HG02763 (cell line): ENCODE data around the gene SLC35E1.

Experiments
- ATAC-seq: cut with Tn5 transposase; IDR thresholded peaks from one replicate; pipeline ENCODE4 v1.9.1; 2021; ENCODE audit warnings: mild to moderate bottlenecking, moderate library complexity; ENCODE audit not compliant: unreplicated experiment

The SLC35E1 gene

DNA sequence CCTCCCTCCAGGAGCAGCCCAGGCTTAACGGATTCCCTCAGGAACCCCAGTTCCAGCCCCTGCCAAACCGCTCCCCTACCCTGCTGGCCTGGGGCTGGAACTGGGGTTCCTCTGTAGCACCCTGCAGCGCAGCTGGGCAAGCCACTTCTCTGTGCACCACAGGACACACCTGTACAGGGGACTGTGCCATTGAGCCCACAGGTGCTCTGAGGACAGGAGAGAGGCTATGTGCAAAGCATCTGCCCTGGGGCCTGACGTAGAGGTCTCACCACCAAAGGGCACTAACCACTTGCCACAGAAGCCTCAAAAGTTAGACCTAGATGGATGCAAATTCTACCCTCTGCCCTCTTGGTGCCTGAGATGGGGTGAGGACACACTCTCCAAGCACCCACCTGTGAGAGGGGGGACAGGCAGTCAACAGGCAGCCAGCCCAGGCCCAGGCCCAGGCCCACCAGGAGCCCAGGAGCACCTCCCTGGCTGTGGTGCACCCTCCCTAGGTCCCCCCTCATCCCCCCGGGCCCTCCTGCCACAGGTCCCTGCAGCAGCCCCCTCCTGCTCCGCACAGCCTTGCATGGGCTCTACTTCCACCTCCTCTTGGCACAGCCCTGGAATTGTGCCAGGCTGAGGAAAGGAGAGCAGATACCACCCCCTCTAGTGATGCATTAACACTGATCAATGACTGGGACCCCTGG lies 27.6 kb upstream of the SLC35E1 start:
- no peak for ATAC-seq

DNA sequence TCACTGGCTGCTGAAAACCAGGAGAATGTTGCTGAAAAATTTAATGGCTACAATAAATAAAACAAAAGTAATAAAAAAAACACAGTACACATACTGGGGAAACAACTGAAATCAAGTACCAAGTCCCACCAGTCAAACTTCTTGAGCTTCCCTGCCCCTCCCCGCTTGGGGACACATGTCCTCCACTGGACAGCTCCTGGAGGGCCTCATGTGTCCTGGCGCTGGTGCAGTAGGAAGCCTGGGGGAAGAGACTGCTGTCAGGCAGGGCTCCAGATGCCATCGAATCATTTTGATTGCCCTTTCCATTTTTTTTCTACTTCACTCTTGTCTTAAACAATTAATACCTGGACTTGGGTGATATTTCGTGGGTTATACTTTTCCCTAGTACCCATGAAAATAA lies 26.6 kb upstream of the SLC35E1 start:
- ATAC-seq, result no peak

DNA sequence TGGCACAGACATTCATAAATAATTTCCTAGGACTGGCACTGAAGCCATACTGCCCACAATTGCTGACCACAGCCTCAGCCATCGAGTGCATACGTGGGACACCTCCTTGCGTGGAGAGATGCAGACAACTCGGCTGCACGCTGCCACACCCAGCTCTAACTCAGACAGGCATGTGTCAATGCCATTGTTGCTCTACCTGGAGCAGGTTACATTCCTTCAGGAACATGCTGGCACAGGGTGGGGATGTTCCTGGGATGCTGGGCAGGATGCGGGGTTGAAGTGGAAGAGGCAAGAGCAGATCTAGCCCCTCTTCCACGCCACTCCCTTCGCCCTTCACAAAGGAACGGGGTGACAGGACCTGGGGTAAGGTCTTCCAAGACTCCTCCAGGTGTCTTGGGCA lies 24.2 kb upstream of the SLC35E1 start:
- ATAC-seq, result no peak

DNA sequence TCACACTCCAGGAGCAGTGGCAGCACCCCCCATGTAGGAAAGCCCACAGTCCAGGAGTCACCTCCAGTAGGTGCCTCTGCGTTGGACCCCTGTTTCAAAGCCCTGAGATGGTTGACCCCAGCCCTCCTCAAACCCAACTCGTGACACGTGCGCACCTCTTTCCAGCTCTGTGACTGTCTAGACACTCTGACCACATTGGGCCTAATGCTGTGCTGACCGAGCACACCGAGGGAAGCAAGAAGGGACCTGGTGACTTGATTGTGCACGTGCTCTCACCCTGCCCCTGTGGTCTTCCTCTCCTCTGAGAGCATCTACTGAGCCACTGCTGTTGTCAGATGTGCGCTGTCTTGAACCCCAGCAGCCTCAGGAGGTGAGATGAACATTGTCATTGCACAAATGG lies 22.9 kb upstream of the SLC35E1 start:
- ATAC-seq, result no peak

DNA sequence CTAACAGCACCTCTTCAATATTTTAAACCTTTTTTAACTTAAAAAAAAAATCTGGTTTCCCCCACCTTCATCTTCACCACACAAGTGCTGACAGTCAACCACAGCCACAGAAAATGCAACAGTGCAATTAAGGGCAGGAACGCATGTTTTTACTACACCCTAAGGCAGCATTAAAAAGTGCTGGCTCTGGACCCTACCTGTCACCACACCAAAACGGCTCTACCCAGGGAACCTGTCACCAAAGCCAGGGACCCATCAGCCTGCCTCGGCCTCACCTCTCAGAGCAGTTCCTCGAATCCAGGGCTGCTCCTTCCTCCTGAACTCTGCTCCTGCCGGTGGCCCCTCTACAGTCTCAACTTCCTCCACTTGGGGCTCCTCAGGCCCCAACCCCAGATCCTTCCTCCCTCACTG lies 22.5 kb upstream of the SLC35E1 start:
- ATAC-seq, result no peak

DNA sequence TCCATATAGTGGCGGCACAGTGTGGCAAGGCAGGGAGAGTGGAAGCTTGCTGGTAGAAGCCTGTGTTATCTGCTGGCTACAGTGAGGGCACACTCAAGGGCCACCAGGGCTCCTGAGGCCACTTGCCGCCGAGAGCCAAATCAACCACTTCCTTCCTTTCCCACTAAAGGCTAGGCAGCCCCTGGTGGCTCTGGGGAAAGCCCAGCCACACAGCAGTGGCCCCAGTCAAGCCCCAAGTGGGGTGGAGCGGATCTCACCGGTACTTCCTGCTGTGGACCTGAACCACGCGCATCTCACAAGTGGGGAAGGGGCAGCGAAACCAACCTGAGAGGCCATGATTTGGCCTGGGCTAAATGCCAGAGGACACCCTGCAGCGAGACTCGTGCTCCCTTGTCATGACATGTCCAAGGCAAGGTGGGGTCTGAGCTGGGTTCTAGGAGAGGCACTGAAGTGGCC lies 21.9 kb upstream of the SLC35E1 start:
- ATAC-seq, result no peak

DNA sequence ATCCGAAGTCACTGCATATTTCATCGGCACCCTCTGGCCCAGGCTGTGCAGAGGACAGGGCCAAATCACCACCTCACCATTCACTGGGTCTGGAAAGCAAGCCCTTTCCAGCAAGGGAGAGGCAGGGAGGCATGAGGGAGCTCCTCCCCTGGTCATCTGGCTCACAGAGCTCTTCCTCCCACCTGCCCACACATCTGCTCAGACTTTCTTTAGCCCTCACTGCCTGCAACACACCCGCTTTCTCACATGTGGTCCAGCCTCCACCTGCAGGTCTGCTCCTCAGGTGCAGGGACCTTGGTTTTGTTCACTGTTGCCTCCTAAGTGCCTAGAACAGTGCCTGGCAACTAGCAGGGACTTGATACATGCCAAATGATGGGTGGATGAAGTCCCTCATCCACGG lies 21.0 kb upstream of the SLC35E1 start:
- no peak for ATAC-seq

DNA sequence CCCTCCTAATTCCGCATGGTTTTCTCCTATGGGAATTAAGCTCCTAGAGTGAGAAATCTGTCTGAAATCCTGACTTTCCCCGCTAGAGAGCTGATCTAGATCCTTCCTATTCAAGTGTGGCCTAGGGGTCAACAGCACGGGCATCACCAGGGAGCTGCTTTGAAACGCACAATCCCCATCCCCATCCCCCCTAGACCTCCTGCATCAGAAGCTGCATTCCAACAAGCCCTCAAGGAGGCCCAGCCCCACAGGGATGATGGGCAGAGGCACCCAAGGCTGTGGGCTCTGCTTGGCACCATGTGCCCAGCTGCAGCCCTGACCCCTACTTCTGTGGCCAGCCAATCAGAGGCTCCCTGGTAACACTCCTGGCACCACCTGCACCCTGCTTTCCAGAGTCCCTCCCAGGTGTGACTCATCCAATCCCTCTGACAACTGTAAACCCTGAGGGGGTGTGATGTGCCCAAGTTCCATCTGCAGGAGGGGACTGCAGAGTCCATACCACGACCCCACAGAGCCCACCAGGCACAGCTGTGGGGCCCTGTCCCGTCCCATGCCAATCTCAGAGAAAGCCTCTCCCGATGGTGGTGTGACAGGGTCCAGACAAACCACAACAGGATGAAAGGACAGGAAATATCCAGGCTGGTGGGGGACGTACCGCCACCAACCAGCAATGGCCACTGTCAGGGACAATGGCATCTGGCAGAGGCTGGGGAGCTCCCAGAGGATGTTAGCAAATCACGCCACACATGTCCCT lies 19.8 kb upstream of the SLC35E1 start:
- ATAC-seq, result no peak

DNA sequence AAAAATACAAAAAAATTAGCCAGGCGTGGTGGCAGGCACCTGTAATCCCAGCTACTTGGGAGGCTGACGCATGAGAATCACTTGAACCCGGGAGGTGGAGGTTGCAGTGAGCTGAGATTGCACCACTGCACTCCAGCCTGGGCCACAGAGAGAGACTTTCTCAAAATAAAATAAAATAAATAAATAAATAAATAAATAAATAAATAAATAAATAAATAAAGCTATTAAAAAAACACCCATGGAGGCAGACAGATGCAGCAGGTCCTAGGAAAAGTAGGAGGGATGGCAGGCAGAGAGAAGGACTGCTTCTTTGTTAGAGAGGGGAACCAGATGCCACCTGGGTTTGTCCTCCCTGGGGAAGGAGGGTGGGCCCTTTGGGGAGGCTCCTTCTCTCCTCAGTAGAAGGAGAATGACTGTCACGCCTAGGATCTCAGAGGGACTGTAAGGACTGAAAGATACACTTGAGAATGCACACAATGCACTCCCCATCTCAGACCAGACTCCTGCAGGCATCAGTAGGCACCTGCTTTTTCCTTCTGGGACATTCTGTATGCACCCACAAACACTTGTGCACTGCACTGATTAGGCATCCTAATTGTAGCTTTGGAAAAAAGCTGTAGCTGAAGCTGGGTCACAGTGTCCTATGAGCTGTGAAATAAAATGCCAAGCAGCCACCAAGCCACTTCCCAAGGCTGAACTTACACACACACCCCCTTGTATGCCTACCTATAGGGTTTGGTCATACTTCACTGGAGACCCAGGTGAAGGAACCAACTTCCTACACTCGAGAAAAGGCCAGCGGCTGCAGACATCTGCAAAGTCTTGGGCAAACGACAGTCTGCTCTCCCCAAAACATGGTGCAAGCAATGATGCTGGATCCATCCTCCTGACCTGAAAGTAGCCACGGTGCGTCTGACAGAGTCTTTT lies 18.9 kb upstream of the SLC35E1 start:
- no peak for ATAC-seq

DNA sequence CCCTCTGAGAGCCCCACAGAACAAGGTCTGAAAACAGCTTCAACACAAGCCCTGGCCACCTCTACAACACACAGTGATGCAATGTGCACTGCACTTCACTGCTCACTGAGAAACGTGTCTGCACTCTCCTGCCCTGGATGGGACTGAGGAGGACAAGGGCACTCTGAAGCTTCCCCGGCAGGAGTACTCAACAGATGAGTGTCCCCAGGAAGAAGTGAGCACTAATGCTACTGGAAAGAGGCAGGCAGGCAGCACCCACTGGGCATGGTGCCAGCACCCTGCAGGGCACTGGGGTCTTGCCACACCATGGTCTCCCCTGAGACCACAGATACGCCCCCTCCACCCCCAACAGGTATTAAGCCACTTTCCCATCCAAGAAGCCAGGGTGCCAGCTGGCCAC lies 17.7 kb upstream of the SLC35E1 start:
- ATAC-seq, result no peak

DNA sequence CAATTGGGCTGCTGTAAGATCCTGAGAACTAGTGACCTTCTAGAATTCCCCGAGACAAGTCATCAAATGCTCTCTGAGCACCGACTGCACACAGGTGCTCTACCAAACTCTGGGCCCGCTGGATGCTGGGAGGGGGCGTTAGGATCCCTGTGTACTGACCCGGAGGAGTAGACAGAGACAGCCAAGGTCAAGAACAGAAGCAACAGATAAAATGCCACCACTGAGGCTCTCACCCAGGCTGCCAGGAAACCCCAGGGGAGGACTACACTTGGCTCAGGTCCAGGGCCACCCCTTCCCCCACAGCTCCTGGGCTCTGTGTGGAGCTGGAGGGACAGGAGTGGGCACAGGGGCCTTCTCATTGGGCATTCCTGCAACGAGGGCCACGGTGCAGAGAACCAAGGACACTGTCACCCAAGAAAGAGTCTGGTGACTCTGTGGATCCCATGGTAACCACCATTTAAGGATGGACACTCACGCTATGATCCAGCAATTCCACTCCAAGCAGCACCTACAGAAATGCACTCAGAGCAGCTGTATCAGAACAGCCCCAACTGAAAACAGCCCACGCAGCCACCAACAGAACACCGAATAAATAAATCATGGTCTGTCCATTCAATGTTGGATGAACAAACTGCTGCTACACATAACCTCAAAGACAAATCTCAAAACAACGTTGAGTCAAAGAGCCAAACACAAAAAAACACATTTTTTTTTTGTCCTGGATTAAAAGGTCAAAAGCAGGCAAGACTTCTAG lies 16.8 kb upstream of the SLC35E1 start:
- ATAC-seq, result peak; percentile 2

DNA sequence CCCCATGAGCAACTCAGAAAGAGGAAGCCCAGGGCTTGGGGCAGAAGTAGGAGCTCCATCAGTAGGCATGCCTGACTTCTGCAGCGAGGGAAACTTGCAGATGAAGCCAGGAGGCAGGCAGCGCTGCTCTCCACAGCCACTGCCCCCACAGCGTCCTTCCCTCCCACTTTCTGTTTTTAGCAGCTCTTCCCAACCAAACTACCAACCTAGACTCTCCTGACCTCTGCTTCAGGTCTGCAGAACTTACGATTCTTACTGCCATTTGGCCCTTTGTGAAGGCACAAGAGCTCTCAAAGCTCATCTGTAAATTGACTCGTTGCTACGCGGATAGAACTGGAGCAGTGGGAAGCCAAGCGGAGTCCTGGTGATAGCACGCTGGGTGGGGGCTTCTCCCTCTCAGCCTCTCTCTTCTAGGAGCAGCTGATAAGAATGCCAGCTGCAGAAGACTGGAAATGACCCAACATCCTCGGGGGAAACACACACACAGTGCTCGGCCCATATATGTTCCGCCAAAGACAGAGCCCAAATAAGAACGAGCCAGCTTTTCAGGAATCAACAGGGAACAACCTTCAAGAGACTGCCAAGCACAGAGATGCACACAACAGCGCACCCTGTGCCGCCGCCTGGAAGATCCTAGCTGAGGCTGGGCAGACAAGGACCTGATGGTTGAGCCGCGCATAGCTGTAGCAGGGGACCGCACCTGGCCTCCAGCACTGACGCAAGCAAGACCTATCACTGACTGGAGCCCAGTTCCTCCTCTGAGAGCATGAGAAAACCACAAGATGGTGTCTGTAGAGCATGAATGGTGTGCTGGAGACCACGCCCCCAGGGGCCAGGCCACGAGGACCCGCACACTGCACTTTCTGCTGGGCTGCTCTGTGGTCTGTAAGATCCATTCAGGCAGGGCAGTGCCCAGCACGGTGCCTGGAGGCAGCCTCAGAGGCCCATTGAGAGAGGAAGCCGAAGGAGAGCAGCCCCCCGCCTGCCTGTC lies 15.9 kb upstream of the SLC35E1 start:
- ATAC-seq, result peak; percentile 35

DNA sequence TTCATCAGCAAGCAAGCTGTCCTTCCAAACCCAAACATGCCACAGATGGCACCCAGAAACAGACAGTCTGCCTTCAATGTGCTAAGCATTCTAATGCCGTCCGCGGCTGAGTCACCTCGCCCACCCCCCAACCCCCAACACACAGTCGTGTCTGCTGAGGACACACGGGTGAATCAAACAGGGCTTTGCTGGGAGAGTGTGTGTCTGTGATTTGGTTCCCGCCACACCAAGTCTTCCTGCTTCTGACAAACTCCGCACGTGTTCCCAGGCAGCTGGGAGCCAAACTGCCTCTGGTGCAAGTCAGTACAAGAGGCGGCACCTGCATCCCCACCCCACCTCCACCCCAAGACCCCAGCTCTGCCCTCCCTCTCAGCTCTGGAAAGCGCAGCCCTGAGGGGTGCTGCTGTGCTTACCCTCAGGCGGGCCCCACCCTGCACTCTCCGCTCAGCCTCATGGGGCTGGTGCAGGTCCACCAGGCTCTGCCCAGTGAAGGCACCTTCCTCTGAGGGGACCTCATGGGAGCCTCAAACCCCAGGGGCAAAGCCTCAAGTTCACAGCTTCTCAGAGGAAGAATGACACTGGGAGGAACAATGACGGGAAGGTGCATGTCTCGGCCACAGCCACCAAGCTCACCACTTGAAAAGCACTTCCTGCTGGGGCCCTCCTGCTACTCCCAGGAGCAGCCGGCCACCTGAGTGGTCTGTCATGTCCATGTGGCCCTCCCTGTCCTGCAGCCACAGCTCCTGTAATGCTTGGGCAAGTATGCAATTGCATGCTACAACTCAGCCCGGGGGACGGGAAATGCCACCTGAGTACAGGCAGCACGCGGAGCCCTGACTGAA lies 15.0 kb upstream of the SLC35E1 start:
- ATAC-seq, result no peak

DNA sequence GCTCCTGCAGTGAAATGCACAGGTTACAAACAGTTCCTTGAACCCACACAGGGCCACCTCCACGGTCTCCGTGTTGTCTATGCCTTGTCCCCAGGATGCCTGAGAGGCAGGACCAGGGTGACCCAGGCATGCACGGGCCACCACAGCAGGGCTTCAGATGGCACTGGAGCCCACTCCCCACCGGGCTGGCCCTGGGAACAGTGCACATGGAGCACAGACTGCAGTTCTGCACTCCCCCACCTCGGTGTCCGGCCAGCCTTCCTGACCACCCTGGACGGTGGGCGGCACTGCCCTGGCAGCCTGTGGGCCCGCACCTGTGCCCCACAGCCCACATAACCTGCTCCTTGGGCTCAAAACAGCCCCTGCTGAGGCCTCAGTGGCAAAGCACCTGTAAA lies 14.3 kb upstream of the SLC35E1 start:
- no peak for ATAC-seq

DNA sequence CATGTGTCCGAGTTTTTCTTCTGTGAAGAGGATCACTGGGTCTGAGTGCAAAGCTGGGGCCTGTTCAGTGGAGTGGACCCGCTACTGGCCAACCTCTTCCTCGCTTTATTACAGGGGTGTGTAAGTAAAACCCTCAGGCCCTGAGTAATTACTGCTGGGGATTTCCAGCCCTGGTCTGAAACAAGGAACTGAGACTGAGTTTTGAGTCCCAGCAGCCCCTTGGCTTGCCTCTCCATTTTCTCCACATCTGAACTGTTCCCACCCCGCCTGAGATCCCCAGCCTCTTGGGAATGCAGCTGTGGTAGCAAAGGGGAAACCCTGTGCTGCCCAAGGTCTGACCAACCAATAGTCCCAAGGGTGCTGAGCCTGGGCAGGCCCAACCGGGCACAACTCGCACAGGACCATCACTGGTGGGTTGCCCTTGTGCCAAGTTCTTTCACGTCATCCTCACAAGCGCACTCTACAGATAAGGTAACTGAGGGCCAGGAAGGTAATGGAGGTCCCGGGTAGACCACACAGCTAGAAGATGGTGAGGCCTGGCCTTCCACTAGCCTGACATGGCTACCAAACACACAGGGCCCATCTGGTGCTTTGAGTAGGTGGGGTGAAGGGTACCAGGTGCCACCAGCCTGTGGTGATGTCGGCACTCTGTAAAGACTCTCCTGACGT lies 13.7 kb upstream of the SLC35E1 start:
- ATAC-seq, result peak; percentile 31

DNA sequence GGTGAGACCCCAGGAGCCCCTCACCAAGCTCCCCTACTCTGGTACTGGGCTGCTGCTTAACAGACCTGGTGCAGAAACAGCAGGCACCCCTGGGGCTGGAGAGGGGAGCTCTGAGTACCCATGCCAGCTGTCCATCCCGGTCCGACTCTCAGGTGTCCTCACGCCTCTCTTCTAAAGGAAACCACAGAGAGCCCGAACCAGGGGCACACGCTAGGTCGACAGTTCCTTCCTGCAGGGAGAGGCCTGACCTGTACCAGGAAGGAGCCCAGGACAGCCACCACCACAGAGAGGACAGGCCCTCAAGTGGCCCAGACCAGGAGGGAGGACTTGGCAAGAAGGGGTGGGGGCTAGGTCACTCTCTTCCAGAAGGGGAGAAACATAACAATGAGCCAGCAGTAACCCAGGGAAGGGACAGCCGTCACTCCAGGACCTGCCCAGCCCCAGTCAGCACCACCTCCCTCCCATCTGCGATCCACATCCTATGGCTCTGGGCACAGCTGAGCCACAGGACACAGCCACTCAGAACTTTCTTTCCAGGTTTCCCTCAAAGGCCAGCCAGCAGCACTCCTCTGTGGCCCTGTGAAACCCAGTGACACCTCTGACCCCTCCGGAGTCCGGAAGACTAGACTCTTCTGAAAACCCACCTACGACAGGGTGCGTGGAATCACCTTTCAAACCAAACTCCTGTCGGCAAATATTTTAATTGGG lies 13.0 kb upstream of the SLC35E1 start:
- ATAC-seq, result no peak

DNA sequence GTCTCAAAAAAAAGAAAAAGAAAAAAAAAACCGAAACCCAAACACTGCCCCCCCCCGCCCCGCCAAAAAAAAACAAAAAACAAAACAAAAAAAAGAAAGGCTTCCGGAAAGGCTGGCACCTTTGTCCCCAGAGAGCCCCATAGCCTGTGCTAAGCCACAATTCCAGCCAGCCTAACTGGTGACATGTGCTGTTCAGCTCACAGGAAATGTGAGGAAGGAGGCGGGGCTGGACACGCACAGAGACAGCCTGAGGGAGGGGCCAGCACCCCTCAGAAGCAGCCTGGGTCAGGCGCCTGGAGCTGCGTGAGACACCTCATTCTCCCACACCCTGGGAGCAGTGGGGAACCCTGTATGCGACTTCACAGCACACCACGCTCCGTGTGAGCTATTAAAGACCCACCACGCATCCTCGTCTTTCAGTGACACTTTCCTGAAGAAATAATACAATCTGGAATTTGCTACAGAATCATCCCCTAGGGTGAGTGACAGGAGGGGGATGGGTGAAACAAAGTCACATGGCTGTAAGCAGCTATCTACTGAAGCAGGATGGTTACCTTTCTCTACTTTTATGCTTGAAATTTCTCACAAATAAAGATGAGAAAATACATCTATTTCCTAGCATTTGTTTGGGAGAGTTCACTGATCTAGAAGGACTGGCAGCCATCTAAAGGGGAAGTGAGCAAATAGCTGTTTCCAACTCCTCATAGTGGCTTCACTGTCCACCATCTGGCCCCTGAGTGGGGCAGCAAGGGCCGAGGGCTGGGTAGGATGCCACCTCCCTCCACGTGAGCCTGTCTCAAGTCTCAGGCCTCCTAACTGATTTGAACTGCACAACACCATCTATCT lies 12.3 kb upstream of the SLC35E1 start:
- ATAC-seq, result peak; percentile 52
